ENCODE results near the gene RPRD1A.
A peak's percentile ranks its signal among the peaks of the same experiment; 100 is the strongest.
"Not testable (repeated sequence)": the region's sequence is repeated elsewhere in the genome, so short reads cannot be mapped to it uniquely, and the experiment has no call there.

Gene RPRD1A

GRCh38 chr18:36073676-36074075 lies 6.3 kb upstream of the RPRD1A start:
- no peak for DNase-seq (ENCODE audit: extremely low spot score)
- no peak for TF ChIP-seq CTCF (IDR thresholded peaks at IDR 0.05; ENCODE audit: control extremely low read depth, extremely low read depth, low read depth, missing control alignments)
- POLR2A ChIA-PET: no interaction called here
- CTCF ChIA-PET: interaction anchor here (1.2 to 2.1 kb wide), 4 partner anchors 9 to 317 kb away, joined by 3 to 8 read pairs (median 4); no protein-coding TSS in a partner anchor

- POLR2A ChIA-PET; CTCF ChIA-PET; DNase-seq (ENCODE audit: extremely low spot score): not testable (repeated sequence)
These were observed 5.0 kb upstream of the RPRD1A start for GRCh38 chr18:36072406-36072805.

DNA sequence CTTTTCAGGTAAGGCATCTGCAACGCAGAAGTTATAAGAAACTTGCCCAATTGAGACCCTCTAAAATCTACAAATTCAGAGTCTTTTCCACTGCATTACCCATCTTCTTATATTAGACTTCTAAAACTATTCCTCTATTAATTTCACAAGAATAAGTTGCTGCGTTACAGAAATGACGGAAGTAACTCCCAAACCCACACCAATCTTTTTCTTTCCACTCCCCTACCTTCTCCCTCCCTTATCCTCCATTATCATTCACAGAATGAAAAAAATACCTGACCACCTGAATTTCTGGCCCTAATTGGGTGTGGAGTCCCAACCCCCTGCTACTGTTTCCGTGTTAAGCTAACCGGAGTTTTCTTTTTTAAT lies 689 bp downstream of the RPRD1A start:
- DNase-seq (ENCODE audit: extremely low spot score): peak; percentile 22
- ChIA-PET POLR2A (no interaction called here), CTCF (interaction anchor here (1.2 to 1.9 kb wide), 2 partner anchors 49 to 310 kb away, joined by 4 to 5 read pairs; no protein-coding TSS in a partner anchor)

GRCh38 chr18:36066001-36066400 lies 1.4 kb downstream of the RPRD1A start:
- TF ChIP-seq CTCF (IDR thresholded peaks at IDR 0.05; ENCODE audit: control extremely low read depth, extremely low read depth, low read depth, missing control alignments): no peak
- ChIA-PET CTCF (interaction anchor here (1.0 to 1.9 kb wide), 2 partner anchors 13 to 310 kb away, joined by 3 to 4 read pairs; no protein-coding TSS in a partner anchor), POLR2A (no interaction called here)
- no peak for DNase-seq (ENCODE audit: extremely low spot score)

More for the DNA sequence above, 689 bp downstream of the RPRD1A start:
- no peak for TF ChIP-seq CTCF (IDR thresholded peaks at IDR 0.05; ENCODE audit: control extremely low read depth, extremely low read depth, low read depth, missing control alignments)

DNA sequence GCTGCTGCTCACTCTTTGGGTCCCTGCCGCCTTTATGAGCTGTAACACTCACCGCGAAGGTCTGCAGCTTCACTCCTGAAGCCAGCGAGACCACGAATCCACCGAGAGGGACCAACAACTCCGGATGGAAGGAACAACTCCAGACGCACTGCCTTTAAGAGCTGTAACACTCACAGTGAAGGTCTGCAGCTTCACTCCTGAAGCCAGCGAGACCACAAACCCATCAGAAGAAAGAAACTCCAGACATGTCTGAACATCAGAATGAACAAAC lies 2.6 kb downstream of the RPRD1A start:
- POLR2A ChIA-PET; DNase-seq (ENCODE audit: extremely low spot score): not testable (repeated sequence)
- CTCF ChIA-PET: interaction anchor here (1.0 to 4.0 kb wide), 3 partner anchors 9 to 48 kb away, joined by 3 to 15 read pairs (median 5); no protein-coding TSS in a partner anchor

DNA sequence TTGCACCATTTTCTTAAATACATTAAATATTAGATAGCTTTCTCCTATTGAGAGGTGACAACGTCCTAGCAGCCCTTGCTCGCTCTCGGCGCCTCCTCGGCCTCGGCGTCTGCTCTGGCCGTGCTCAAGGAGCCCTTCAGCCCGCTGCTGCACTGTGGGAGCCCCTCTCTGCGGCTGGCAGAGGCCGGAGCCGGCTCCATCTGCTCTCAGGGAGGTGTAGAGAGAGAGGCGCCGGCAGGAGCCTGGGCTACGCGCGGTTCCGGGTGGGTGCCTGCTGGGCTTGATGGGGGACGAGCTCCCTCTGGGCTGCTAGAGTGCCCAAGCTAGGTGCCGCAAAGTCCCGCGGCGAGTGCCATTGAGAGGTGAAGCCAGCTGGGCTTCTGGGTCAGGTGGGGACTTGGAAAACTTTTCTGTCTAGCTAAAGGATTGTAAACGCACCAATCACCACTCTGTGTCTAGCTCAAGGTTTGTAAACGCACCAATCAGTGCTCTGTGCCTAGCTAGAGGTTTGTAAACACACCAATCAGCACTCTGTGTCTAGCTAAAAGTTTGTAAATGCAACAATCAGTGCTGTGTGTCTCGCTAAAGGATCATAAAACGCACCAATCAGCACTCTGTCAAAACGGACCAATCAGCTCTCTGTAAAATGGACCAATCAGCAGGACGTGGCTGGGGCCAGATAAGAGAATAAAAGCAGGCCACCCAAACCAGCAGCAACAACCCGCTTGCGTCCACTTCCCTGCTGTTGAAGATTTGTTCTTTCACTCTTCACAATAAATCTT lies 3.1 kb downstream of the RPRD1A start:
- no peak for TF ChIP-seq CTCF (IDR thresholded peaks at IDR 0.05; ENCODE audit: control extremely low read depth, extremely low read depth, low read depth, missing control alignments)
- no peak for DNase-seq (ENCODE audit: extremely low spot score)
- POLR2A ChIA-PET: no interaction called here
- CTCF ChIA-PET: interaction anchor here (1.0 to 4.0 kb wide), 3 partner anchors 10 to 47 kb away, joined by 3 to 15 read pairs (median 5); no protein-coding TSS in a partner anchor

DNA sequence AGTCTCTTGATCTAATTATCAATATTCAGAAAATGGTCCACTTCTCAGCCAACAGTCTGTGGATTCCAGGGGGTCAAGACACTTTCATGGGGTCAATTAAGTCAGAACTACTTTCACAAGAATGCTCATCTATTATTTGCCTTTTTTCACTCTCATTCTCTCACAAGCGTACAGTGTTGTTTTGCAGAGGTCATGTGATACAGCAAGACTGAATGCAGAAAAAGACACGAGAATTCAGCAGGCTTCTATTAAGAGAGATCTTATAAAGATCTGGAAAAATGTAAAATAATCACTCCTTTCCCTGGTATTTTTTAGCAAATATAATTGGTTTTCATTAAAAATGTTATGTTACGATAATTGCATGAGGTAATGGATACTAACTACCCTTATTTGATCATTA lies 8.7 kb downstream of the RPRD1A start:
- TF ChIP-seq CTCF (IDR thresholded peaks at IDR 0.05; ENCODE audit: control extremely low read depth, extremely low read depth, low read depth, missing control alignments): no peak
- DNase-seq (ENCODE audit: extremely low spot score): no peak
- POLR2A ChIA-PET: no interaction called here
- CTCF ChIA-PET: no interaction called here

- DNase-seq (ENCODE audit: extremely low spot score): no peak
- TF ChIP-seq CTCF (IDR thresholded peaks at IDR 0.05; ENCODE audit: control extremely low read depth, extremely low read depth, low read depth, missing control alignments): no peak
- CTCF ChIA-PET: no interaction called here
- POLR2A ChIA-PET: no interaction called here
These were observed 15.6 kb downstream of the RPRD1A start for GRCh38 chr18:36051760-36052159.
